Breast epithelium (tissue), 4 donors: ENCODE results near the gene SLC12A5. TPM values are rescaled to one million over a fixed set of nuclear protein-coding genes. Genes with fewer than 3 reads are reported as not detected.

ENCODE experiments used
- DNase-seq, 2 donors: peaks; one replicate each; pipeline ENCODE4 v3.0.0-alpha.2; 2019; ENCODE audit warnings: low spot score in 2 of 2
- H3K27ac ChIP-seq, 2 donors: fragments of 200-600 bp; sonication (generic) in 1 of 2; one replicate each; pipeline ENCODE4 v1.5.1; 2016 to 2019; ENCODE audit warnings: mild to moderate bottlenecking in 1 of 2
- H3K27me3 ChIP-seq, 2 donors: fragments of 200-600 bp; sonication (generic) in 1 of 2; one replicate each; pipeline versions ENCODE4 v1.5.1 to v1.6.0; 2017 to 2019; ENCODE audit warnings: control low read depth in 1 of 2, mild to moderate bottlenecking in 1 of 2
- H3K36me3 ChIP-seq: fragments of 200-600 bp; one replicate; pipeline ENCODE4 v1.5.1; 2019
- H3K4me1 ChIP-seq, 2 donors: fragments of 200-600 bp; sonication (generic); one replicate each; pipeline ENCODE4 v1.5.1; 2016 to 2019; ENCODE audit warnings: control low read depth in 1 of 2
- H3K4me3 ChIP-seq, 3 donors: fragments of 200-600 bp; sonication (generic); 1 replicate in 2 of 3; 2 replicates in 1 of 3; pipeline ENCODE4 v1.5.1; 2016 to 2019; ENCODE audit warnings: mild to moderate bottlenecking in 3 of 3, moderate library complexity in 2 of 3
- H3K9me3 ChIP-seq, 2 donors: fragments of 200-600 bp; sonication (generic) in 1 of 2; one replicate each; pipeline ENCODE4 v1.5.1; 2016 to 2019; ENCODE audit warnings: control low read depth in 1 of 2
- POLR2A ChIP-seq: fragments of 450-650 bp; IDR thresholded peaks from one replicate; pipeline ENCODE4 v1.6.1; 2016; ENCODE audit warnings: antibody characterized with exemption, mild to moderate bottlenecking, moderate library complexity
- POLR2AphosphoS5 ChIP-seq, 3 donors: sonication (generic); formaldehyde crosslinking; IDR thresholded peaks; one replicate each; pipeline ENCODE4 v1.6.1; 2017; ENCODE audit warnings: antibody characterized with exemption in 3 of 3
- intact Hi-C: fragments of 100-400 bp; cut with DNase I; formaldehyde crosslinking; loops from one replicate; pipeline ENCODE4 v1.15.1; 2023; ENCODE audit warnings: low total_unique reads
- total RNA-seq, 3 donors: library from RNA; depleted of rRNA; stranded (reverse); fragments of >200 nt; gene quantifications; one replicate each; pipeline ENCODE4 v1.1.0, GENCODE V29; 2016
- TF ChIP-seq, protein P1 (sequence below), 3 donors: fragments of 450-650 bp; IDR thresholded peaks; one replicate each; pipeline ENCODE4 v1.5.1; 2016 to 2017; ENCODE audit warnings: antibody characterized with exemption in 3 of 3, mild to moderate bottlenecking in 3 of 3, moderate library complexity in 3 of 3

SLC12A5 gene
- total RNA-seq, 3 donors from 2014 or later: 0.33 TPM; not detected in 2

GRCh38 chr20:45998337-45998736, 30.7 kb upstream of the SLC12A5 start:
- DNase-seq: no peak
- Histone ChIP-seq H3K27ac (no peak overlapping the region), H3K4me1 (no peaks in the 10 kb centered on the region), H3K9me3 (no peaks in the 10 kb centered on the region), H3K27me3 (peaks cover 0 to 9% of the 10 kb centered on the region in 2 donors), H3K4me3 (no peak overlapping the region), H3K36me3 (no peaks in the 10 kb centered on the region)
- TF ChIP-seq POLR2A (no peak), POLR2AphosphoS5 (IDR thresholded peaks at IDR 0.05) (no peak)
- TF ChIP-seq, protein P1, sequence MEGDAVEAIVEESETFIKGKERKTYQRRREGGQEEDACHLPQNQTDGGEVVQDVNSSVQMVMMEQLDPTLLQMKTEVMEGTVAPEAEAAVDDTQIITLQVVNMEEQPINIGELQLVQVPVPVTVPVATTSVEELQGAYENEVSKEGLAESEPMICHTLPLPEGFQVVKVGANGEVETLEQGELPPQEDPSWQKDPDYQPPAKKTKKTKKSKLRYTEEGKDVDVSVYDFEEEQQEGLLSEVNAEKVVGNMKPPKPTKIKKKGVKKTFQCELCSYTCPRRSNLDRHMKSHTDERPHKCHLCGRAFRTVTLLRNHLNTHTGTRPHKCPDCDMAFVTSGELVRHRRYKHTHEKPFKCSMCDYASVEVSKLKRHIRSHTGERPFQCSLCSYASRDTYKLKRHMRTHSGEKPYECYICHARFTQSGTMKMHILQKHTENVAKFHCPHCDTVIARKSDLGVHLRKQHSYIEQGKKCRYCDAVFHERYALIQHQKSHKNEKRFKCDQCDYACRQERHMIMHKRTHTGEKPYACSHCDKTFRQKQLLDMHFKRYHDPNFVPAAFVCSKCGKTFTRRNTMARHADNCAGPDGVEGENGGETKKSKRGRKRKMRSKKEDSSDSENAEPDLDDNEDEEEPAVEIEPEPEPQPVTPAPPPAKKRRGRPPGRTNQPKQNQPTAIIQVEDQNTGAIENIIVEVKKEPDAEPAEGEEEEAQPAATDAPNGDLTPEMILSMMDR (IDR thresholded peaks at IDR 0.05): no peak
- intact Hi-C loops: no loop called here

DNA sequence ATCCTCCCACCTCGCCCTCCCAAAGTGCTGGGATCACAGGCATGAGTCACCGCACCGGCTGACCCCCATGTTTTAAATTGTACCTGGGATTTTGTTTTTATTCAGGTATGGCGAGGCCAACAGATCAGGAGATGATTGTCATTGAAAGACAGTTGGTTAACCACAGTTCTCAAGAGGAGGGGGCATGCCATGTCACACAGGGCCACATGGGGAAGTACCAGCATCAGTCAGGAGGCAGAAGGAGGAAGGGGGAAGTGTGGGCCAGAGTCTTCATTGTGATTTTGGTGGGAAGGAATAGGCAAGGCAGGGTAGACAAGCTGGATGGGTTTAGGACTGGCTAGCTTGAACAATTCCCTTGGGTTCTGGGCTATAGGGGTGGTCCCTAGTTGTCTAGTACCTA, 30.3 kb upstream of the SLC12A5 start:
- Histone ChIP-seq H3K27me3 (peaks cover 0 to 9% of the 10 kb centered on the region in 2 donors), H3K4me1 (no peaks in the 10 kb centered on the region), H3K9me3 (no peaks in the 10 kb centered on the region), H3K4me3 (no peak overlapping the region), H3K36me3 (no peaks in the 10 kb centered on the region), H3K27ac (no peak overlapping the region)
- intact Hi-C loops: no loop called here
- DNase-seq: no peak
- TF ChIP-seq, protein P1 (IDR thresholded peaks at IDR 0.05): no peak
- TF ChIP-seq POLR2AphosphoS5 (IDR thresholded peaks at IDR 0.05) (no peak), POLR2A (no peak)

DNA sequence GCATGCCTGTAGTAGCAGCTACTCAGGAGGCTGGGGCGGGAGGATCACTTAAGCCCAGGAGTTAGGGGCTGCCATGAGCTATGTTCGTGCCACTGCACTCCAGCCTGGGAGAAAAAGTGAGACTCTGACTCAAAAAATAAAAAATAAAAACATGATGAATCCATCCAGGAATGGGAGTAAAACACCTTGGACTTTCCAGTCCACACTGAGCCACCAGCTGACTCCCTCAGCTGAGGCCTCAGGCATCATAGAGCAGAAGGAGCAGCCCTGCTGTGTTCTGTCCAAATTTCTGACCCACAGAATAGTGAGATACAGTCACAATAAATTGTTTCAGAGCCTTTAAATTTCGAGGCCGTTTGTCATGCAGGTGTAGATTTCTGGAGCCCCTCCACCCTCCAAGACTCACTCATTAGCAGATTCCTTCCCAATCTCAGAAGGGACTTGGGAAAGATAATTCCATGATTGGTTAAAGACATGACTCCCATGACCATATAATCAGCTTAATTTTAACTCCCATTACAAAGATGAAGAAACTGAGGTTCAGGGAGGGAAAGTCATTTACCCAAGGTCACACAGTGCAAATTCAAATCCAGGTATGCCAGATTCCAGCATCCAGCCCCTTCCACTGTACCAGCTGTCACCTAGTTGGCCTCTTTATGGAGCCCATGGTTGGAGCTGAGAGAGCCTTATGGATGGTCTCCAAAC, 29.3 kb upstream of the SLC12A5 start:
- no peaks in the 10 kb centered on the region for H3K36me3 ChIP-seq
- DNase-seq: no peak
- intact Hi-C loops: no loop called here
- H3K4me3 ChIP-seq: no peak overlapping the region
- TF ChIP-seq POLR2A (no peak), POLR2AphosphoS5 (IDR thresholded peaks at IDR 0.05) (no peak)
- TF ChIP-seq, protein P1 (IDR thresholded peaks at IDR 0.05): no peak
- H3K27me3 ChIP-seq: peaks cover 0 to 9% of the 10 kb centered on the region in 2 donors
- H3K4me1 ChIP-seq: no peaks in the 10 kb centered on the region
- H3K9me3 ChIP-seq: no peaks in the 10 kb centered on the region
- no peak overlapping the region for H3K27ac ChIP-seq

DNA sequence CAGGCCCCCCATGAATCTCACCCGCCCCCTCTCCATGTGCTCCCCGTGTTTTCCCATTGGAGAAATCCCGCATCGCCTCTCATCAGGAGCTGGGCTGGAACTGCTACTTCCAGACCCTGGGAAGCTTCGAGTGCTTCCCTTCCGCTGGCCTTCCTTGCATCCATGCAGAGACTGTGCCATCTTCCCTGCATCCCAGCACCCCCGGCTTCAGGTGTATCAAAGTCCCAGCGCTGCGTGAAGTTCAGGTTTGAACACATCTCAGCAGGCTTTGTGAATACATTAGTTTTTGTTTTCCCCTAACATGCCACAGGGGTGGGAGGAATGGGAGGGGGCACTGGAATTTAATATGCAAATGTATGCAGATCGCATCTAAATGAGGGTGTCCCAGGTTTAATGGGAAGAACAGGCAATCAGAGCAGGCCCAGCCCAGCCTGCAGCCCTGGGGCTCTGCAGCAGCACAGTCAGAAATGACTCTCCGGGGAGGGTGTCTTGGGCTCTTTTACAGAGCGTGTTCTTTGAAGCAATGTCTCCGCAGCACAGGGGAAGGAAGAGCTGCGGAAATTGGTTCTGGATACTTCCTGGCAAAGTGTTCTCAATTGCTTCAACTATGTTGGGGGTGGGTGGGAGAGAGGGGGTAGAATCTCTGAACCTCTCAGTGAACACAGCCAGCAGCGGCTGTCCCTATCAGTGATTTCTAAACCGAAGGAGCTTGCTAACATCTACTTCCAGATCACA, 28.6 kb upstream of the SLC12A5 start:
- no peak for DNase-seq
- Histone ChIP-seq H3K4me3 (no peak overlapping the region), H3K4me1 (no peaks in the 10 kb centered on the region), H3K27ac (no peak overlapping the region), H3K36me3 (no peaks in the 10 kb centered on the region), H3K9me3 (no peaks in the 10 kb centered on the region), H3K27me3 (peaks cover 0 to 12% of the 10 kb centered on the region in 2 donors)
- TF ChIP-seq POLR2A (no peak), POLR2AphosphoS5 (IDR thresholded peaks at IDR 0.05) (no peak)
- TF ChIP-seq, protein P1 (IDR thresholded peaks at IDR 0.05): no peak
- intact Hi-C loops: no loop called here

DNA sequence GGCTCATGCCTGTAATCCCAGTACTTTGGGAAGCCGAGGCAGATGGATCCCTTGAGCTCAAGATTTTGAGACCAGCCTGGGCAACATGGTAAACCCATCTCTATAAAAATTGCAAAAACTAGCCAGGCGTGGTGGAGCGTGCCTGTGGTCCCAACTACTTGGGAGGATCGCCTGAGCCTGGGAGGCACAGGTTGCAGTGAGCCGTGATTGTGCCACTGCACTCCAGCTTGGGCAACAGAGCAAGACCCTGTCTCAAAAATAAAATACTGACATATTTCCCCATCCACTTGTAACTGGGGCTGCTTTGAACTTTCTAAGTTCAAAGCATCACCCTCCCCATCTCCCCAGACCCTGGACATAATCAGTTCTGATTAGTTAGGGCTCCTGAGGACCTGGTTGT, 27.5 kb upstream of the SLC12A5 start:
- no peaks in the 10 kb centered on the region for H3K36me3 ChIP-seq
- no peak for DNase-seq
- no peak for TF ChIP-seq POLR2A
- no peak for TF ChIP-seq POLR2AphosphoS5 (IDR thresholded peaks at IDR 0.05)
- TF ChIP-seq, protein P1 (IDR thresholded peaks at IDR 0.05): no peak
- no peak overlapping the region for H3K27ac ChIP-seq
- peaks cover 0 to 20% of the 10 kb centered on the region in 2 donors for H3K27me3 ChIP-seq
- H3K9me3 ChIP-seq: no peaks in the 10 kb centered on the region
- no peaks in the 10 kb centered on the region for H3K4me1 ChIP-seq
- no peak overlapping the region for H3K4me3 ChIP-seq
- intact Hi-C loops: no loop called here
